GM19467 (cell line): Measurements from ENCODE around the gene ARID1B.

Source experiments
- ATAC-seq: cut with Tn5 transposase; IDR thresholded peaks from one replicate; pipeline ENCODE4 v1.9.1; 2021; ENCODE audit warnings: mild to moderate bottlenecking, moderate library complexity; ENCODE audit not compliant: unreplicated experiment

ARID1B gene

DNA sequence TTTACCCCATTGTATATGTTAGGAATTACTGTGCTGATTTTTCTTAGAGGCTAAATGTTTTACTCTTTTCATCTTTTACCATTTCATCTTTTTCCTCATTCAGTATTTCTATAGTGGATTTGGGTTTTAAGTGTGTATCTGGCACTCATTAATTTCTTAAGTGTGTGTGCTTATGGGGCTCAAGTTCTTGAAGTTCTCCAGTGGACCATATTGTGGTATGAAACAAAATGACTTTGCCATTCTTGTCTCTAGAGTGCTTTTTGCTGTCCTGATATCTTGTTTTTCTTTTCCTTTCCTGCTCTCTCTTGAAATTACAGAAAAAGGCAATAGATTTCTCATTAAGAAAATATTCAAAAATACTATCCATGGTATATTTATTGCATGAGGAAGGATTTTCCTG is 123.1 kb downstream of the ARID1B start:
- no peak for ATAC-seq

DNA sequence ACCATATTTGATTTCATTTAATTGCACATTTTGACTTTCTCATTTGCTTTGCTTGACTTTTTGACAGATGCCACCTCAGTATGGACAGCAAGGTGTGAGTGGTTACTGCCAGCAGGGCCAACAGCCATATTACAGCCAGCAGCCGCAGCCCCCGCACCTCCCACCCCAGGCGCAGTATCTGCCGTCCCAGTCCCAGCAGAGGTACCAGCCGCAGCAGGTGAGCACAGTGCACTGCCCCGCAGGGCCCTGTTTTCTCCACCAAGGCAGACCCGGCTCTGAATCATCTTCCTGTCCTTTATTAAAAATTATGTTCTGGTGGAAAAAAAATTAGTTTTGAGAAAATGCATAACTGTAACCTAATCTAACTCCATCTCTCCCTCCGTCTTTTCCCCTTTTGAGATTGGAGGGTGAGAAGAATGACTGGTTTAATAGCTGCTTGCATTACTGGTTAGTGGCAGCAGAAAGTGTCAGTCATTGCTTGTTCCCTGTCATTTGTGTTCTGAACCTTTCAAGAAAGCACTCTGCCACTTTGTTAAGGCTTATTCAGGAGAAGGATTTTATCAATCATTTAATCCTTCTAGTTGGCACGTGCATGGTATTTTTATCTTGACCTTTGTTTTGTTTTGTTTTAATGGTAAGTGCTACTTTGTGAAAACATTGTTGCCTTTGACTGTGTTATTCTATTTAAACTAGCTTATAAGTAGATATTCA is 124.3 kb downstream of the ARID1B start:
- ATAC-seq = no peak

DNA sequence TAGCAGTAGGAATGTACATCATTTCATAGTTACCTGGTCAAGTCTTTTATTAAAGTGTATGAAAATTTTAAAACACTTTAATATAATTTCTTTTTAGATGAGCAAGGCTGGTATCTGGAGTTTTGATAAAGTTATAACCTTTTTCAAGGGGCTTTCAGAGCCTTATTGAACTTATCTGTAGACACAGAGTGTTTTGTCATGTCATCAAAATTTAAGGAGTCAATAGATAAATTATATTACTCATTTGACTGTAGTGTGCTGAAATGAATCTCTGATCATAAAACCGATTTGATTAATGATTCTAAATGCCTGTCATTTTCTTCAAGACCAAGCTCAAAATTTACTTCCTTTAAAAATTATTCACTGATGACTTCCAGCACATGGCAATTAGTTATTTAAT is 125.6 kb downstream of the ARID1B start:
- no peak for ATAC-seq

DNA sequence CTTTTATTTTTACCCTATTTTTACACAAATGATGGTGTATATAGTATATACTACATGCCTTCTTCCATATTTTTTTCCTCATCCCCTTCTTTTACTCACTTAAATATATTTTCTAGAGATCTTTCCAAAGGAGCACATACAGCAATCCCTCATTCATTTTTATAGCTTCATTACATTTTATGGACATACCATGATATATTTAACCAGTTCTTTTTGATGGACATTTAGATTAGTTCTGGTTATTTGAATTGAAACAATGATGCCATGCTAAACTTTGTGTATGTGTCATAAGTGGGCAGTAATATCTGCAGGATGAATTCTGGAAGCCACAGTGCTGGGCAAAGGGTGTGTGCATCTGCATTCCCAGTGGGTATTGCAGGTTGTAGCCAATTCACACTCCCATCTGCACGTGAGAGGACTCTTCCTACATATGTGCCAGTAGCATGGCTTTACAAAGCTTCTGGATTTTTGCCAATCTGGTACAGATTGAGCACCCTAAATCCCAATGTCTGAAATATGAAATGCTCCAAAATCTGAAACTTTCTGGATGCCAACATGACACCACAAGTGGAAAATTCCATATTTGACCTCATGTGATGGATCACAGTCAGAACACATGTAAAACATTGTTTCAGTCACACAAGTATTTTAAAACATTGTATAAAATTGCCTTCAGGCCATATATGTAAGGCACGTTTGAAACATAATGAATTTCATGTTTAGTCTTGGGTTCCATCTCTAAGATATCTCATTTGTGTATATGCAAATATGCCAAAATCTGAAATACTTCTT is 127.2 kb downstream of the ARID1B start:
- ATAC-seq = no peak

DNA sequence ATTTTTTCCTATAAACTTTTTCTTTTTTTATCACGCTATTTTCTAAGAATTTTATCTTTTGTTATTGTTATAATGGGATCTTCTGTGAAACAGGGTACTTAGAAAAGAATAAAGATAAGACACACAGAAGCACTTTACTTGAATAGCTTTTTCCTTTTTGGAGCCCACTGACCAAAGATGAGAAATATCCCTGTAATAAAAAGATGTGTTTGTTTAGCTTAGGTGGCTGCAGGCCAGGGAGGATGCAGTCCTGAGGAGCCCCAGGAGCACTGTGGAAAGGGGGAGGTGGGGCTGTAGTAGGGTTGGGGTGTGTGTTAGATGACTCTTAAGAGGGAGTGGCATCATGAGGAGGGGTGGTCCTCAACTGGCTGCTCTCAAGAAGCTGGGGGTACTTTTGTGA is 128.6 kb downstream of the ARID1B start:
- ATAC-seq = no peak

- no peak for ATAC-seq
Measured at GRCh38 chr6:156906451-156906850, 129.3 kb downstream of the ARID1B start.

DNA sequence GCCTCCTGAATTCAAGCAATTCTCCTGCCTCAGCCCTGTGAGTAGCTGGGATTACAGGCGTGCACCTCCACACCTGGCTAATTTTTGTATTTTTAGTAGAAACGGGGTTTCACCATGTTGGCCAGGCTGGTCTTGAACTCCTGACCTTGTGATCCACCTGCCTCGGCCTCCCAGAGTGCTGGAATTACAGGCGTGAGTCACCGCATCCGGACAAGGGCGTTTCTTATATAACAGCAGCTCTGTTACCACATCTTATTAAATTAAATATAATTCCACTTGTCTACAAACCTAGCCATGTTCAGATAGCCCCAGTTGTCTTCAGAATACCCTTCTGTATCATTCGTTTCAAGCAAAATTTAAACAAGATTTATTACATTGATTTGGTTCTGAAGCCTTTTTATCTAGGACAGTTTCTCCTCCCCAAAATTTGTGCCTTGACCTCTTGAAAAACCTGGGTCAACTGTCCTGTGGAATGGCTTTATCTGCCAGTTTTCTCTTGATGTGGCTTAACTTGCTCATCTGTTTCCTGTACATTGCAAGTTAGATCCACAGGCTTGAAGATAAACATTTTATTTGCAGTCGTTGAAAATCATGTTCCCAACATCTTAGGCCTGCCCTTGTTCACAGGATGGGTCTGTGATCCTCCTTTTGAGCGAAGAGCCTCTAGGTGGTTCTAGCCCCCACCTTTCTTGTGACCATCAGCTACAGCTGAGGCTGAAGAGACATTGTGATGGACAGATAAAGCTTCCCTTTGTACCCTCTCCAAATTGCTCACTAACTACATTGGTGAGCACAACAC is 132.2 kb downstream of the ARID1B start:
- ATAC-seq = no peak

DNA sequence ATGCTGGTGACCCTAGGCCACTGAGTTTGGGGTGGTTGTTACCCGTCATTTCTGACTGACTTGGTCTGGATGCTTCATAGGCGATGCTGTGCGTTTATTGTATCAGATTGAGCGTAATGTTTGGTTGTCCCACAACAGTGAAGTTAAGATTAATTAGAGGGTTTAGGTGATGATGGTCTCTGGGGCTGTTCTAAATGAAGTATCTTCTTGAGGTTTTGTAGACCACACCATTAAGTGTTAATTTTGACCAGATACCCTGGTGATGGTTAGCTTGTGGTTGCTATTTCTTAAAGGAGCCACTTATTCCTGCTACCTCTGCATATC is 132.8 kb downstream of the ARID1B start:
- ATAC-seq = no peak

DNA sequence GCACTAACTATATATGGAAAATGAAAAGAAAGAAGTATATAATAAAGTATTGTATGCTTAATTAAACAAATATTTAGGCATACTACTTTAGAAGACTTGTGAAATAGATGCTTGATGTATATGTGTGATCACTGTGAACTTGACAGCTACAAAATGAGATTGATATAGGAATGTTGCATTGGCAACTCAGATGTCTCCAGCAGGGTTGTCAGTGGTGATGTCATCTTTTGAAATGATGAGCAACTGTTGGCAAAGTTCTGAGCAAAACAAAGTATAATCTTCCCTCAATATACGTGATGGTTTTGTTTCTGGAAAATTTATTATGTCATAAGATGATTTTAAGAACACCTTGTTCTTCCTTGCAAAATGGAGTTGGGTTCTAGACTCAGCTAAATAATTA is 133.8 kb downstream of the ARID1B start:
- ATAC-seq = no peak

GRCh38 chr6:156911581-156911980 is 134.4 kb downstream of the ARID1B start:
- ATAC-seq = no peak

- ATAC-seq = no peak
Measured at GRCh38 chr6:156912431-156912830, 135.3 kb downstream of the ARID1B start.

DNA sequence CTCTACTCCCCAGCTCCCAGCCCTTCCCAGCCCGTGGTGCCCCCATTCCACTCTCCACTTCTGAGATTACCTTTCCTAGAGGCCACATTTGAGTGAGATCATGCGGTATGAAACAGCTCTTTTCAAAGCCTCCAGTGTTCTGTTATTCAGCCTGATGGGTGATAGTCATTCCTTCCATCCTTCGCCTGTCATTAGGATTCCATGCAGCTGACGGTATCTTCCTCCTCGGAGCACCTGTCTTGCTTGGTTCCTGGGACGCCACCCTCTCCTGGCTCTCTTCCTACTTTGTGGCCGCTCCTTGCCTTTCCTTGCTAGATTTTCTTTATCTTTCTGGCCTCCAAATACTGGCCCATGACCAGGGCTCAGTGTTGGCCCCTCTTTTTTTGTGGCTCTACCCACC is 137.0 kb downstream of the ARID1B start:
- no peak for ATAC-seq

GRCh38 chr6:156916130-156916801 is 139.1 kb downstream of the ARID1B start:
- peak; percentile 50 for ATAC-seq

- no peak for ATAC-seq
Measured at GRCh38 chr6:156917213-156917612, 140.0 kb downstream of the ARID1B start.

GRCh38 chr6:156918647-156919046 is 141.5 kb downstream of the ARID1B start:
- ATAC-seq = no peak

DNA sequence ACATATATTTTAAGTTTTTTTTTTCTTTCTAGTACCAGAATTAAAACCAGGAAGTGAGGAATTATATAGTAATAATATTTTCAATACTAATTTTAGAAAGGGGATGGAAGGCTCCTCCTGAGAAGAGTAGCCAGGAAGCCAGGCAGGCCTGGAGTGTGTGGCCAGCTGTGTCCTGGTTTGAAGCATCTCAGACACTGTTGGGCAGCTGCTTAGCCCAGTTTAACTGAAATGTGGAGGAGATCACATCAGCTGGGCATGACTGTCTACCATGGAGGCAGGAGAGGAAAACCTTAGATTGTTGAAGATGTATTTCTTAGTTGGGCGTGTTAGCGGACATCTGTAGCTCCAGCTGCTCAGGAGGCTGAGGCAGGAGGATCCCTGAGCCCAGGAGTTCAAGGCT is 142.2 kb downstream of the ARID1B start:
- ATAC-seq = no peak

- ATAC-seq = no peak
Measured at GRCh38 chr6:156919814-156920369, 142.7 kb downstream of the ARID1B start.

- no peak for ATAC-seq
Measured at GRCh38 chr6:156924246-156924645, 147.1 kb downstream of the ARID1B start.

DNA sequence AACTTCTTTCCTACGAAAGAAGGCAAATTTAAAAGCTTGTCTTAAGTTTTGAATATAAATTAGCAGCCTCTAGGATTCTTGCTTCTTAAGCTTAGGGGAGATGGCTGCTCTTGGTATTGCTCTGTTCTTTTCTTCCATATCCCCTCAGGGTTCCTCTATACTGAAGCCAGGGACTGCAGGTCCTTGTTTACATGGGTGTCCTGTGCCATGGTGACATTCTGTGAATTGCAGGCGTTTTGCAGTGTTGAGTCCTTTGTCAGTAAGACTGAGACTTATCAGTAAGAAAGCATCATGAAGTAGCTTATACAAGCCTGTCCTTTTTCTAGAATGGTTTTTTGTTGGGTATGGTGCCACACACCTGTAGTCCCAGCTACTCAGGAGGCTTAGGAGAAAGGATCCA is 147.8 kb downstream of the ARID1B start:
- no peak for ATAC-seq

DNA sequence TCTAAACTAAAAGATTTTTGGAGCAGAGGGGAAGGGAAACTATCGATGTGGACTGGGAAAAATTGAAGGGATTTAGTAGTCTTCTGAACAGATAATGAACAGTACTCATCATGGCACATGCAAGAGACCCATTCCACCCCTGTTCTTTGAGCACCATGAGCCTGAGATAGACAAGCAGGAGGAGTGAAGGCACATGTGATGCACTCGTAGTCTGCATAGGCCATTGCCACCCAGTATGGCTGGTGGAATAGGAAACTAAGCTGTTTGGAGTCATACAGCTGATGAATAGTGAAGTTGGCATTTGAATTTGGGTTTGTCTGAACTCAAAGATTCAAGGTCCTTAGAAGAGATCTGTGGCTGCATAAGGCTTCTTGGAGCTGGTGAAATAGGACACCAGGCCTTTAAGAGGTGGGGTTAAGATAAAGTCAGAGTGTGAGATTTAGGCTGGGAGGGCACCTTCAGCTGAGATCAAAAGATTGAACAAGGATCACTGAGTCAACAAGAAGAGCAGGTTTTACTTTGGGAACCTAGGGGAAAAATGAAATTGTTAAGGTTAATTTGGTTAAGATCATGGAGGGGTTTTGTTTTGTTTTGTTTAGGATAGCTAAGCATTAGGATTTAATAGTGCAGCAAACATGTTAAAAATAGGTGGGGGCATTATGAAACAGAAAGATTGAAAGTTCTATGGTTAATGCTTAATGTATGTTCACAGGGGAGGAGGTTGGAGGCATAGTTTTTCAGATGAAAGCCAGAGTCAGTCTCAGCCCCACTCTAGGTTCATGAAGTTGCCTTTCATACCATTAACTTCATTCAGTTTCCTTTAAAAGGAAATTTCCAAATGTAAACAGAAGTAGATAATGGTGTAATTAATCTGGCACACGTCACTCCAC is 148.8 kb downstream of the ARID1B start:
- ATAC-seq = peak; percentile 83
